Calu3 (cell line): ENCODE results near the gene TGM2. TPM values are rescaled to one million over a fixed set of nuclear protein-coding genes. Genes with fewer than 3 reads are reported as not detected.

Source experiments
- BruUV-seq: library from RNA; stranded (reverse); fragments of 400-500 nt; replicated peaks from 2 replicates; lab custom pipeline; 2021; lab: Mats Ljungman, UMichigan
- CTCF ChIA-PET: fragments of 300-600 bp; sonication (Branson Sonifier 250); formaldehyde crosslinking; loops from one replicate; lab custom pipeline; 2022; ENCODE audit warnings: antibody characterized with exemption; lab: Charles Lee
- DNase-seq: peaks from one replicate; pipeline ENCODE4 v3.0.0; 2022
- H3K27ac Mint-ChIP-seq: one replicate; pipeline ENCODE4 v1.8.0; 2022; ENCODE audit warnings: mixed read lengths; ENCODE audit not compliant: unreplicated experiment
- H3K27me3 Mint-ChIP-seq: one replicate; pipeline ENCODE4 v1.8.0; 2022; ENCODE audit warnings: mixed read lengths; ENCODE audit not compliant: unreplicated experiment
- H3K36me3 Mint-ChIP-seq: one replicate; pipeline ENCODE4 v1.8.0; 2022; ENCODE audit warnings: mild to moderate bottlenecking, moderate library complexity, mixed read lengths; ENCODE audit not compliant: insufficient read depth, unreplicated experiment
- H3K4me1 Mint-ChIP-seq: one replicate; pipeline ENCODE4 v1.8.0; 2022; ENCODE audit warnings: mild to moderate bottlenecking, low read depth, mixed read lengths; ENCODE audit not compliant: unreplicated experiment
- H3K4me3 Mint-ChIP-seq: one replicate; pipeline ENCODE4 v1.8.0; 2022; ENCODE audit warnings: mild to moderate bottlenecking, low read depth, moderate library complexity, mixed read lengths; ENCODE audit not compliant: unreplicated experiment
- H3K9me3 Mint-ChIP-seq: one replicate; pipeline ENCODE4 v1.8.0; 2022; ENCODE audit warnings: low read depth, mixed read lengths; ENCODE audit not compliant: unreplicated experiment
- CTCF ChIP-seq: fragments of 200-600 bp; IDR thresholded peaks from one replicate; pipeline ENCODE4 v1.8.0; 2022; ENCODE audit warnings: antibody characterized with exemption; ENCODE audit not compliant: unreplicated experiment
- intact Hi-C: fragments of 100-400 bp; cut with micrococcal nuclease; formaldehyde crosslinking; loops from one replicate; pipeline ENCODE4 v1.10.0; 2022; ENCODE audit not compliant: unreplicated experiment
- total RNA-seq: library from RNA; stranded (reverse); gene quantifications from 2 replicates; pipeline ENCODE4 v1.2.3, GENCODE V29; 2022

TGM2 gene
- total RNA-seq, 1 experiment from 2014 or later, result 311 TPM

DNA sequence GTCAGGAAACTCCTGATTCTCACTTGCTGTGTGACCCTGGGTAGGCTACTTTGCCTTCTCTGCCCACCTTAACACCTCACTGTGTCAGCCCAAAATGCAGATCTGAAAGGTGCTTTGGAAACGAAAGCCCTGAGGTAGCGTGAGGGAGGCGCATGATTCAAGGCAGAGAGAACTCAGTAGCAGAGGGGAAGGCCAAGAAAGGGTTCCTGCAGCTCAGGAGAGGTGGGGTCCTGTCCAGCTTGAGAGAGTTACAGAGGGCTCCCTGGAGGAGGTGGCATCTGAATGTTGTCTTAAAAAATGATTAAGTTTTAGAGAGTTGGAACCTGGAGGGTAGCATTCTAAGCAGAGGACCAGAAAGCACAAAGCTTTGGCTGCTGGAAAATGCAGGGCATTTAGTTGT, 13.6 kb downstream of the TGM2 start:
- H3K27me3 Mint-ChIP-seq, result no peaks in the 10 kb centered on the region
- peaks cover 63% of the 10 kb centered on the region for H3K4me1 Mint-ChIP-seq
- peak overlapping the region; percentile 3 for H3K4me3 Mint-ChIP-seq
- CTCF ChIA-PET, result interaction anchor here (0.6 to 1.6 kb wide), 5 partner anchors 11 to 229 kb away, joined by 3 to 16 read pairs (median 7); partner anchors contain the start of gene TGM2
- no peak for DNase-seq
- intact Hi-C loops, result no loop called here
- peak overlapping the region; percentile 88 for H3K27ac Mint-ChIP-seq
- BruUV-seq, result no TSS peak
- H3K9me3 Mint-ChIP-seq, result no peaks in the 10 kb centered on the region
- no peak for TF ChIP-seq CTCF
- H3K36me3 Mint-ChIP-seq, result peaks cover 91% of the 10 kb centered on the region

- H3K27ac Mint-ChIP-seq, result peak overlapping the region; percentile 88
- CTCF ChIA-PET, result interaction anchor here (0.5 kb wide), 1 partner anchor 1232 kb away, joined by 5 read pairs; no protein-coding TSS in a partner anchor
These were observed 14.5 kb downstream of the TGM2 start for GRCh38 chr20:38150335-38151170.

GRCh38 chr20:38148328-38149102, 16.6 kb downstream of the TGM2 start:
- no TSS peak for BruUV-seq

More at GRCh38 chr20:38150335-38151170, 14.5 kb downstream of the TGM2 start:
- Mint-ChIP-seq H3K4me1 (peaks cover 71% of the 10 kb centered on the region), H3K9me3 (no peaks in the 10 kb centered on the region), H3K27me3 (no peaks in the 10 kb centered on the region), H3K36me3 (peaks cover 93% of the 10 kb centered on the region), H3K4me3 (no peak overlapping the region)
- intact Hi-C loops, result no loop called here
- no peak for DNase-seq
- no peak for TF ChIP-seq CTCF
- no TSS peak for BruUV-seq

More at GRCh38 chr20:38148328-38149102, 16.6 kb downstream of the TGM2 start:
- H3K4me3 Mint-ChIP-seq, result no peak overlapping the region
- H3K27ac Mint-ChIP-seq, result peak overlapping the region; percentile 14
- intact Hi-C loops, result no loop called here
- H3K4me1 Mint-ChIP-seq, result peaks cover 84% of the 10 kb centered on the region
- CTCF ChIA-PET, result interaction anchor here (1.0 to 1.1 kb wide), 2 partner anchors 10 to 91 kb away, joined by 3 to 4 read pairs; no protein-coding TSS in a partner anchor
- DNase-seq, result no peak
- H3K9me3 Mint-ChIP-seq, result no peaks in the 10 kb centered on the region
- TF ChIP-seq CTCF, result no peak
- peaks cover 94% of the 10 kb centered on the region for H3K36me3 Mint-ChIP-seq
- H3K27me3 Mint-ChIP-seq, result no peaks in the 10 kb centered on the region
